Coronary artery (tissue), 2 donors: ENCODE results near the gene TMPRSS7.

Experiments
- DNase-seq: peaks from one replicate; pipeline ENCODE4 v3.0.0-alpha.2; 2017; ENCODE audit warnings: low spot score
- H3K27ac ChIP-seq, 2 donors: fragments of 200-600 bp; sonication (generic); one replicate each; pipeline ENCODE4 v1.5.1; 2016 to 2019
- H3K4me3 ChIP-seq: fragments of 200-600 bp; sonication (generic); 2 replicates; pipeline ENCODE4 v1.5.1; 2016; ENCODE audit warnings: mild to moderate bottlenecking, moderate library complexity
- CTCF ChIP-seq: fragments of 200-600 bp; sonication (generic); IDR thresholded peaks from one replicate; pipeline ENCODE4 v1.5.1; 2019; ENCODE audit warnings: antibody characterized with exemption

Gene TMPRSS7

GRCh38 chr3:112012205-112012992 lies 22.1 kb upstream of the TMPRSS7 start:
- TF ChIP-seq CTCF: no peak
- Histone ChIP-seq H3K4me3 (no peak overlapping the region), H3K27ac (peak overlapping the region; percentile 61 to 64)
- no peak for DNase-seq

- no peak for DNase-seq
- peak; percentile 67 for TF ChIP-seq CTCF
- H3K4me3 ChIP-seq: peak overlapping the region; percentile 42
- H3K27ac ChIP-seq: peak overlapping the region; percentile 61 to 64
Measured at GRCh38 chr3:112013058-112013783, 21.3 kb upstream of the TMPRSS7 start.

GRCh38 chr3:112013784-112014143 lies 20.8 kb upstream of the TMPRSS7 start:
- Histone ChIP-seq H3K27ac (no peak overlapping the region), H3K4me3 (peak overlapping the region; percentile 42)
- DNase-seq: no peak
- no peak for TF ChIP-seq CTCF

GRCh38 chr3:112017091-112017490 lies 17.4 kb upstream of the TMPRSS7 start:
- no peak overlapping the region for H3K27ac ChIP-seq
- H3K4me3 ChIP-seq: no peak overlapping the region
- DNase-seq: no peak
- no peak for TF ChIP-seq CTCF

GRCh38 chr3:112018712-112019111 lies 15.8 kb upstream of the TMPRSS7 start:
- DNase-seq: no peak
- TF ChIP-seq CTCF: no peak
- H3K4me3 ChIP-seq: no peak overlapping the region
- H3K27ac ChIP-seq: no peak overlapping the region

GRCh38 chr3:112019716-112020115 lies 14.8 kb upstream of the TMPRSS7 start:
- Histone ChIP-seq H3K4me3 (no peak overlapping the region), H3K27ac (no peak overlapping the region)
- no peak for TF ChIP-seq CTCF
- no peak for DNase-seq

GRCh38 chr3:112020674-112021085 lies 13.9 kb upstream of the TMPRSS7 start:
- H3K27ac ChIP-seq: no peak overlapping the region
- no peak overlapping the region for H3K4me3 ChIP-seq
- no peak for DNase-seq
- TF ChIP-seq CTCF: no peak
